A673 (cell line): Measurements from ENCODE around the gene SFRP4. TPM values are rescaled to one million over a fixed set of nuclear protein-coding genes. Genes with fewer than 3 reads are reported as not detected.
"Not testable (repeated sequence)": the region's sequence is repeated elsewhere in the genome, so short reads cannot be mapped to it uniquely, and the experiment has no call there.

ENCODE experiments used
- BruUV-seq: library from RNA; stranded (reverse); fragments of 400-500 nt; replicated peaks from 2 replicates; lab custom pipeline; 2021; lab: Mats Ljungman, UMichigan
- CTCF ChIA-PET: fragments of 300-600 bp; sonication (Branson Sonifier 250); formaldehyde crosslinking; loops from one replicate; lab custom pipeline; 2022; ENCODE audit warnings: antibody characterized with exemption; lab: Charles Lee
- POLR2A ChIA-PET: fragments of 300-600 bp; sonication (Branson Sonifier 250); formaldehyde crosslinking; loops from one replicate; lab custom pipeline; 2022; ENCODE audit warnings: antibody characterized with exemption; ENCODE audit not compliant: low non-redundant PET; lab: Charles Lee
- DNase-seq: peaks from one replicate; pipeline ENCODE4 v3.0.0-alpha.2; 2015; ENCODE audit warnings: low spot score
- H3K27ac ChIP-seq: fragments of 200-600 bp; sonication (generic); 2 replicates; pipeline ENCODE4 v1.5.1; 2016; ENCODE audit warnings: mixed run types, low read depth, mild to moderate bottlenecking, mixed read lengths, antibody characterized with exemption, low read length; ENCODE audit not compliant: poor library complexity, severe bottlenecking
- H3K27me3 ChIP-seq: fragments of 200-600 bp; sonication (generic); replicated peaks from 2 replicates; pipeline ENCODE4 v1.6.1; 2017; ENCODE audit warnings: mixed run types, low read depth, mild to moderate bottlenecking, mixed read lengths, antibody characterized with exemption, low read length; ENCODE audit not compliant: insufficient read depth, poor library complexity
- H3K36me3 ChIP-seq: fragments of 200-600 bp; sonication (generic); 2 replicates; pipeline ENCODE4 v1.6.1; 2016; ENCODE audit warnings: mixed run types, mild to moderate bottlenecking, mixed read lengths, antibody characterized with exemption, low read length; ENCODE audit not compliant: insufficient read depth, poor library complexity, severe bottlenecking
- H3K4me1 ChIP-seq: fragments of 200-600 bp; sonication (generic); 2 replicates; pipeline ENCODE4 v1.6.1; 2017; ENCODE audit warnings: mixed run types, mild to moderate bottlenecking, mixed read lengths, antibody characterized with exemption, low read length; ENCODE audit not compliant: insufficient read depth, poor library complexity, severe bottlenecking
- H3K4me3 ChIP-seq: fragments of 200-600 bp; sonication (generic); 2 replicates; pipeline ENCODE4 v1.5.1; 2016; ENCODE audit warnings: low read depth, mixed run types, mild to moderate bottlenecking, mixed read lengths, low read length; ENCODE audit not compliant: poor library complexity, severe bottlenecking
- H3K9me3 ChIP-seq: fragments of 200-600 bp; sonication (generic); 2 replicates; pipeline ENCODE4 v1.6.1; 2016; ENCODE audit warnings: mixed run types, low read depth, mild to moderate bottlenecking, mixed read lengths, antibody characterized with exemption, low read length; ENCODE audit not compliant: poor library complexity, severe bottlenecking
- CTCF ChIP-seq: fragments of 300-800, 200-600 bp; sonication (generic); conservative IDR thresholded peaks from 2 replicates; pipeline ENCODE4 v1.5.1; 2017; ENCODE audit warnings: low read depth, mild to moderate bottlenecking, antibody characterized with exemption, low read length, moderate library complexity, mixed read lengths
- EZH2 ChIP-seq: fragments of 200-600 bp; sonication (generic); IDR thresholded peaks from 2 replicates; pipeline ENCODE4 v1.6.1; 2017; ENCODE audit warnings: borderline replicate concordance, low read depth, mild to moderate bottlenecking, mixed read lengths, antibody characterized with exemption, low read length; ENCODE audit not compliant: poor library complexity, severe bottlenecking
- intact Hi-C: fragments of 100-400 bp; cut with micrococcal nuclease; formaldehyde crosslinking; loops from one replicate; pipeline ENCODE4 v1.10.0; 2022; ENCODE audit not compliant: unreplicated experiment
- total RNA-seq: library from RNA; stranded (reverse); gene quantifications from 2 replicates; pipeline ENCODE4 v1.2.3, GENCODE V29; 2021

The SFRP4 gene
- total RNA-seq, 1 experiment from 2014 or later: not detected

GRCh38 chr7:37960483-37960882 is 43.9 kb upstream of the SFRP4 start:
- ChIA-PET CTCF (no interaction called here), POLR2A (no interaction called here)
- no peaks in the 10 kb centered on the region for H3K4me1 ChIP-seq
- intact Hi-C loops: no loop called here
- no peak for DNase-seq
- TF ChIP-seq EZH2: no peak
- H3K36me3 ChIP-seq: no peaks in the 10 kb centered on the region
- no peak overlapping the region for H3K4me3 ChIP-seq
- BruUV-seq: no TSS peak
- H3K27ac ChIP-seq: no peak overlapping the region
- no peaks in the 10 kb centered on the region for H3K9me3 ChIP-seq
- no peaks in the 10 kb centered on the region for H3K27me3 ChIP-seq

GRCh38 chr7:37957221-37957970 is 40.8 kb upstream of the SFRP4 start:
- no TSS peak for BruUV-seq
- no peak overlapping the region for H3K27ac ChIP-seq
- TF ChIP-seq EZH2 (no peak), CTCF (no peak)
- ChIA-PET POLR2A (no interaction called here), CTCF (no interaction called here)
- H3K36me3 ChIP-seq: no peaks in the 10 kb centered on the region
- intact Hi-C loops: no loop called here
- H3K4me1 ChIP-seq: no peaks in the 10 kb centered on the region
- no peak overlapping the region for H3K4me3 ChIP-seq
- no peaks in the 10 kb centered on the region for H3K27me3 ChIP-seq
- H3K9me3 ChIP-seq: no peaks in the 10 kb centered on the region
- DNase-seq: no peak

GRCh38 chr7:37956791-37957190 is 40.2 kb upstream of the SFRP4 start:
- TF ChIP-seq CTCF (no peak), EZH2 (no peak)
- DNase-seq: no peak
- ChIA-PET CTCF (no interaction called here), POLR2A (no interaction called here)
- no TSS peak for BruUV-seq
- no peak overlapping the region for H3K4me3 ChIP-seq
- intact Hi-C loops: no loop called here
- H3K4me1 ChIP-seq: no peaks in the 10 kb centered on the region
- H3K36me3 ChIP-seq: no peaks in the 10 kb centered on the region
- H3K9me3 ChIP-seq: no peaks in the 10 kb centered on the region
- H3K27ac ChIP-seq: no peak overlapping the region
- no peaks in the 10 kb centered on the region for H3K27me3 ChIP-seq

GRCh38 chr7:37954217-37954616 is 37.6 kb upstream of the SFRP4 start:
- H3K27ac ChIP-seq, H3K9me3 ChIP-seq, H3K36me3 ChIP-seq, BruUV-seq, POLR2A ChIA-PET, DNase-seq, H3K4me1 ChIP-seq, CTCF ChIA-PET, intact Hi-C loops, H3K27me3 ChIP-seq, H3K4me3 ChIP-seq: not testable (repeated sequence)
